ENCODE data around the gene FBXW8.

FBXW8 gene

GRCh38 chr12:117026921-117027250 lies 116.1 kb downstream of the FBXW8 start:
- no peak overlapping the region for H3K4me3 ChIP-seq (ENCODE audit: low read length)
- H3K18ac ChIP-seq (ENCODE audit: low read length): no peak overlapping the region
- DNase-seq: no peak
- H4K5ac ChIP-seq (ENCODE audit: low read length): no peak overlapping the region
- no peaks in the 10 kb centered on the region for H3K79me2 ChIP-seq (ENCODE audit: control insufficient read depth, insufficient read depth, low read length)
- H3K36me3 ChIP-seq (ENCODE audit: control insufficient read depth, insufficient read depth, low read length): peaks cover 2% of the 10 kb centered on the region
- H3K23ac ChIP-seq (ENCODE audit: low read length): no peak overlapping the region
- no peak overlapping the region for H2BK120ac ChIP-seq (ENCODE audit: low read depth, low read length)
- H3K56ac ChIP-seq (ENCODE audit: low read length): no peak overlapping the region
- H3K79me1 ChIP-seq (ENCODE audit: low read length): no peaks in the 10 kb centered on the region
- H3K27me3 ChIP-seq (ENCODE audit: insufficient read depth, low read length, poor library complexity): no peaks in the 10 kb centered on the region
- no peak overlapping the region for H2AK5ac ChIP-seq (ENCODE audit: low read length)
- H2BK15ac ChIP-seq (replicated peaks; ENCODE audit: low read depth): no peak overlapping the region
- H3K4ac ChIP-seq (ENCODE audit: low read depth, low read length): no peak overlapping the region
- no peak overlapping the region for H3K4me2 ChIP-seq (ENCODE audit: low read length)
- no peak overlapping the region for H2BK5ac ChIP-seq (ENCODE audit: low read length)
- H3K4me1 ChIP-seq (ENCODE audit: control insufficient read depth, low read depth, low read length): no peaks in the 10 kb centered on the region
- H3K9ac ChIP-seq (ENCODE audit: low read length): no peak overlapping the region
- WGBS (ENCODE audit: extremely low coverage, insufficient coverage, low lambda C conversion rate): no CpG with 5 or more reads among the region's 8 CpGs
- H3K27ac ChIP-seq (ENCODE audit: low read depth, low read length): no peak overlapping the region
- H4K8ac ChIP-seq (ENCODE audit: low read depth, low read length): no peak overlapping the region

- no peak overlapping the region for H2BK120ac ChIP-seq (ENCODE audit: low read depth, low read length)
- H2BK5ac ChIP-seq (ENCODE audit: low read length): no peak overlapping the region
- H3K18ac ChIP-seq (ENCODE audit: low read length): no peak overlapping the region
- no peaks in the 10 kb centered on the region for H3K4me1 ChIP-seq (ENCODE audit: control insufficient read depth, low read depth, low read length)
- H3K27me3 ChIP-seq (ENCODE audit: insufficient read depth, low read length, poor library complexity): no peaks in the 10 kb centered on the region
- H3K4me3 ChIP-seq (ENCODE audit: low read length): no peak overlapping the region
- H2BK15ac ChIP-seq (replicated peaks; ENCODE audit: low read depth): no peak overlapping the region
- no peak overlapping the region for H3K23ac ChIP-seq (ENCODE audit: low read length)
- no peak overlapping the region for H2AK5ac ChIP-seq (ENCODE audit: low read length)
- no peak overlapping the region for H3K27ac ChIP-seq (ENCODE audit: low read depth, low read length)
- H4K8ac ChIP-seq (ENCODE audit: low read depth, low read length): no peak overlapping the region
- no peak overlapping the region for H4K5ac ChIP-seq (ENCODE audit: low read length)
- no CpG with 5 or more reads among the region's 38 CpGs for WGBS (ENCODE audit: extremely low coverage, insufficient coverage, low lambda C conversion rate)
- H3K56ac ChIP-seq (ENCODE audit: low read length): no peak overlapping the region
- H3K79me2 ChIP-seq (ENCODE audit: control insufficient read depth, insufficient read depth, low read length): no peaks in the 10 kb centered on the region
- H3K9ac ChIP-seq (ENCODE audit: low read length): no peak overlapping the region
- peaks cover 2% of the 10 kb centered on the region for H3K36me3 ChIP-seq (ENCODE audit: control insufficient read depth, insufficient read depth, low read length)
- H3K79me1 ChIP-seq (ENCODE audit: low read length): no peaks in the 10 kb centered on the region
- DNase-seq: no peak
- no peak overlapping the region for H3K4ac ChIP-seq (ENCODE audit: low read depth, low read length)
- H3K4me2 ChIP-seq (ENCODE audit: low read length): no peak overlapping the region
These were observed 116.7 kb downstream of the FBXW8 start for GRCh38 chr12:117027251-117028086.

- H3K9ac ChIP-seq (ENCODE audit: low read length): no peak overlapping the region
- no peaks in the 10 kb centered on the region for H3K79me1 ChIP-seq (ENCODE audit: low read length)
- no peak overlapping the region for H4K5ac ChIP-seq (ENCODE audit: low read length)
- H2AK5ac ChIP-seq (ENCODE audit: low read length): no peak overlapping the region
- no peak overlapping the region for H3K4me2 ChIP-seq (ENCODE audit: low read length)
- no peak overlapping the region for H3K4ac ChIP-seq (ENCODE audit: low read depth, low read length)
- H2BK5ac ChIP-seq (ENCODE audit: low read length): no peak overlapping the region
- no peak overlapping the region for H3K27ac ChIP-seq (ENCODE audit: low read depth, low read length)
- H3K23ac ChIP-seq (ENCODE audit: low read length): no peak overlapping the region
- no peaks in the 10 kb centered on the region for H3K79me2 ChIP-seq (ENCODE audit: control insufficient read depth, insufficient read depth, low read length)
- no CpG with 5 or more reads among the region's 14 CpGs for WGBS (ENCODE audit: extremely low coverage, insufficient coverage, low lambda C conversion rate)
- no peak overlapping the region for H3K4me3 ChIP-seq (ENCODE audit: low read length)
- H3K56ac ChIP-seq (ENCODE audit: low read length): no peak overlapping the region
- H4K8ac ChIP-seq (ENCODE audit: low read depth, low read length): no peak overlapping the region
- H2BK15ac ChIP-seq (replicated peaks; ENCODE audit: low read depth): no peak overlapping the region
- no peak for DNase-seq
- peaks cover 2% of the 10 kb centered on the region for H3K36me3 ChIP-seq (ENCODE audit: control insufficient read depth, insufficient read depth, low read length)
- H3K4me1 ChIP-seq (ENCODE audit: control insufficient read depth, low read depth, low read length): no peaks in the 10 kb centered on the region
- H3K18ac ChIP-seq (ENCODE audit: low read length): no peak overlapping the region
- no peaks in the 10 kb centered on the region for H3K27me3 ChIP-seq (ENCODE audit: insufficient read depth, low read length, poor library complexity)
- no peak overlapping the region for H2BK120ac ChIP-seq (ENCODE audit: low read depth, low read length)
These were observed 117.5 kb downstream of the FBXW8 start for GRCh38 chr12:117028254-117028653.

- WGBS (ENCODE audit: extremely low coverage, insufficient coverage, low lambda C conversion rate): no CpG with 5 or more reads among the region's 19 CpGs
- no peak overlapping the region for H4K8ac ChIP-seq (ENCODE audit: low read depth, low read length)
- H3K36me3 ChIP-seq (ENCODE audit: control insufficient read depth, insufficient read depth, low read length): no peaks in the 10 kb centered on the region
- no peaks in the 10 kb centered on the region for H3K27me3 ChIP-seq (ENCODE audit: insufficient read depth, low read length, poor library complexity)
- no peak overlapping the region for H3K23ac ChIP-seq (ENCODE audit: low read length)
- H2BK5ac ChIP-seq (ENCODE audit: low read length): no peak overlapping the region
- no peak overlapping the region for H2BK15ac ChIP-seq (replicated peaks; ENCODE audit: low read depth)
- no peak overlapping the region for H3K9ac ChIP-seq (ENCODE audit: low read length)
- no peak overlapping the region for H2BK120ac ChIP-seq (ENCODE audit: low read depth, low read length)
- H4K5ac ChIP-seq (ENCODE audit: low read length): no peak overlapping the region
- H3K4me2 ChIP-seq (ENCODE audit: low read length): no peak overlapping the region
- no peaks in the 10 kb centered on the region for H3K79me2 ChIP-seq (ENCODE audit: control insufficient read depth, insufficient read depth, low read length)
- H3K4me1 ChIP-seq (ENCODE audit: control insufficient read depth, low read depth, low read length): no peaks in the 10 kb centered on the region
- H3K79me1 ChIP-seq (ENCODE audit: low read length): no peaks in the 10 kb centered on the region
- no peak overlapping the region for H3K18ac ChIP-seq (ENCODE audit: low read length)
- no peak overlapping the region for H3K4me3 ChIP-seq (ENCODE audit: low read length)
- no peak for DNase-seq
- no peak overlapping the region for H3K56ac ChIP-seq (ENCODE audit: low read length)
- no peak overlapping the region for H3K27ac ChIP-seq (ENCODE audit: low read depth, low read length)
- H3K4ac ChIP-seq (ENCODE audit: low read depth, low read length): no peak overlapping the region
- H2AK5ac ChIP-seq (ENCODE audit: low read length): no peak overlapping the region
These were observed 119.6 kb downstream of the FBXW8 start for GRCh38 chr12:117030187-117030900.

GRCh38 chr12:117031843-117032592 lies 121.3 kb downstream of the FBXW8 start:
- no peak overlapping the region for H2AK5ac ChIP-seq (ENCODE audit: low read length)
- no peak overlapping the region for H4K5ac ChIP-seq (ENCODE audit: low read length)
- H3K27ac ChIP-seq (ENCODE audit: low read depth, low read length): no peak overlapping the region
- no peak overlapping the region for H2BK15ac ChIP-seq (replicated peaks; ENCODE audit: low read depth)
- no peak overlapping the region for H3K4me2 ChIP-seq (ENCODE audit: low read length)
- no peak overlapping the region for H4K8ac ChIP-seq (ENCODE audit: low read depth, low read length)
- H3K4ac ChIP-seq (ENCODE audit: low read depth, low read length): no peak overlapping the region
- H2BK5ac ChIP-seq (ENCODE audit: low read length): no peak overlapping the region
- H3K79me1 ChIP-seq (ENCODE audit: low read length): no peaks in the 10 kb centered on the region
- no peak for DNase-seq
- WGBS (ENCODE audit: extremely low coverage, insufficient coverage, low lambda C conversion rate): no CpG with 5 or more reads among the region's 17 CpGs
- H3K27me3 ChIP-seq (ENCODE audit: insufficient read depth, low read length, poor library complexity): no peaks in the 10 kb centered on the region
- H3K36me3 ChIP-seq (ENCODE audit: control insufficient read depth, insufficient read depth, low read length): no peaks in the 10 kb centered on the region
- no peak overlapping the region for H3K4me3 ChIP-seq (ENCODE audit: low read length)
- no peak overlapping the region for H3K23ac ChIP-seq (ENCODE audit: low read length)
- H3K4me1 ChIP-seq (ENCODE audit: control insufficient read depth, low read depth, low read length): no peaks in the 10 kb centered on the region
- no peak overlapping the region for H3K9ac ChIP-seq (ENCODE audit: low read length)
- H3K56ac ChIP-seq (ENCODE audit: low read length): no peak overlapping the region
- H3K18ac ChIP-seq (ENCODE audit: low read length): no peak overlapping the region
- no peak overlapping the region for H2BK120ac ChIP-seq (ENCODE audit: low read depth, low read length)
- no peaks in the 10 kb centered on the region for H3K79me2 ChIP-seq (ENCODE audit: control insufficient read depth, insufficient read depth, low read length)
